Lung (tissue), 12 donors: ENCODE data around the gene CLECL1. TPM values are rescaled to one million over a fixed set of nuclear protein-coding genes. Genes with fewer than 3 reads are reported as not detected.
"Not testable (repeated sequence)": the region's sequence is repeated elsewhere in the genome, so short reads cannot be mapped to it uniquely, and the experiment has no call there.

ENCODE experiments used
- ATAC-seq: fragments of 200-7000 bp; cut with Tn5 transposase; one replicate; pipeline ENCODE4 v1.9.1; 2020; ENCODE audit warnings: moderate number of reproducible peaks; ENCODE audit not compliant: insufficient read depth, low FRiP score
- DNase-seq, 3 donors: peaks; one replicate each; pipeline ENCODE4 v3.0.0-alpha.2; 2013 to 2017
- H3K27ac ChIP-seq, 2 donors: one replicate each; pipeline ENCODE4 v1.5.1; 2013; ENCODE audit warnings: mild to moderate bottlenecking in 2 of 2, moderate library complexity in 2 of 2, control low read depth in 1 of 2, inconsistent platforms in 1 of 2, low read depth in 1 of 2, low read length in 1 of 2
- H3K27me3 ChIP-seq, 3 donors: one replicate each; pipeline ENCODE4 v1.5.1; 2013; ENCODE audit warnings: low read length in 2 of 3; ENCODE audit not compliant: control insufficient read depth in 3 of 3, insufficient read depth in 3 of 3
- H3K36me3 ChIP-seq, 4 donors: one replicate each; pipeline ENCODE4 v1.5.1; 2013; ENCODE audit warnings: low read length in 4 of 4, mild to moderate bottlenecking in 1 of 4, moderate library complexity in 1 of 4; ENCODE audit not compliant: control insufficient read depth in 4 of 4, insufficient read depth in 4 of 4
- H3K4me1 ChIP-seq, 5 donors: one replicate each; pipeline ENCODE4 v1.5.1; 2013; ENCODE audit warnings: low read length in 5 of 5, mild to moderate bottlenecking in 2 of 5, moderate library complexity in 1 of 5; ENCODE audit not compliant: control insufficient read depth in 5 of 5, insufficient read depth in 5 of 5
- H3K4me3 ChIP-seq: one replicate; pipeline ENCODE4 v1.5.1; 2013; ENCODE audit warnings: mild to moderate bottlenecking, control low read depth, moderate library complexity
- H3K9ac ChIP-seq, 2 donors: one replicate each; pipeline ENCODE4 v1.5.1; 2013; ENCODE audit warnings: low read length in 2 of 2, control low read depth in 1 of 2; ENCODE audit not compliant: insufficient read depth in 1 of 2
- H3K9me3 ChIP-seq, 4 donors: one replicate each; pipeline ENCODE4 v1.5.1; 2013; ENCODE audit warnings: low read length in 3 of 4, mild to moderate bottlenecking in 1 of 4, moderate library complexity in 1 of 4; ENCODE audit not compliant: control insufficient read depth in 4 of 4, insufficient read depth in 3 of 4
- WGBS, 2 donors: extraction: QIAGEN DNeasy Blood & Tissue Kit; methylation state at CpG; one replicate each; pipeline ENCODE4 v1.1.7; 2013; 5-methylcytosine and 5-hydroxymethylcytosine counted together
- polyA plus RNA-seq, 2 donors: library from polyadenylated mRNA; stranded (reverse); fragments of 200-250 nt; gene quantifications; one replicate each; pipeline ENCODE4 v1.2.1, GENCODE V29; 2013
- total RNA-seq, 2 donors: library from RNA; depleted of rRNA in 1 of 2; stranded (reverse); fragments of >200 nt in 1 of 2; gene quantifications; one replicate each; pipeline ENCODE4 v1.2.1, GENCODE V29; 2014 to 2021
- TF ChIP-seq, protein P1 (sequence below): IDR thresholded peaks from 2 replicates; pipeline ENCODE4 v1.5.1; 2012; ENCODE audit warnings: mild to moderate bottlenecking; ENCODE audit errors: control extremely low read depth, extremely low read depth
- donor health status: control.
- donor health status: control.
- donor health status: Bipolar disorder and iron deficiency.
- donor health status: healthy.
- donor health status: DM: yes; HTN: yes; CAD: no.

CLECL1 gene
- total and polyA plus RNA-seq, 4 donors = 0.72 to 2.1 (median 1.3) TPM

DNA sequence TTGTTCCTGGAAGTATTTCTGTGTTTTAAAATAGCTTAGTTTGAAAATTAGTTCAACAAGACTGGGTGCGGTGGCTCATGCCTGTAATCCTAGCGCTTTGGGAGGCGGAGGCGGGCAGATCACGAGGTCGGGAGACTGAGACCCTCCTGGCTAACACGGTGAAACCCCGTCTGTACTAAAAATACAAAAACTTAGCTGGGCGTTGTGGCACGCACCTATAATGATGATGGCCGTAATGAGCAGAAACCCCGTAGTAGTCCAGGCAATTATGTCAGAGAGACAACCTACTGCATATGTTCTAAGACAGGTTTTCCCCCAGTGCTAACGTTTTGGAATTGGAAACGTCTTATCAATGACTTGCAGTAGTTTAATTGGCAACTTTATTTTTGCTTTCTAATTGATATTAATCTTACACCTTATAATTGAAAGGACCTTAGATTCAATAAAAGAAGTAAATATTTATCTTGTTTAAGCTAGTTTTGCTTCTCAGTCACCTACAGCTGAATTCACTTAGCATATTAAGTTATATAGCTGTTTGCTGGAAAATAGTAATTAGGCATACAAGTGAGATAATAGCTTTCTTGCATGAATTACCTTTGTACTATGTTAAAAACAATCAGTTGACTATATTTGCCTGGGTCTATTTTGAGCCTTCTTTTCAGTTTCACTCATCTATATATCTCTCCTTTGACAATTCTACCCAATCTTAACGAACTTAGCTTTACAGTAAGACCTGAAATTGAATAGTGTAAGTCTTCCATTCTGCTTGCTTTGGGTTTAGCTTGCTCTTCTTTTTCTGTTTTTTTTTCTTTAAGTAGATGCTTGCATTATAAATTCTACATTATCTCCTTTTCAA lies 15.6 kb downstream of the CLECL1 start:
- H3K27ac ChIP-seq = no peak overlapping the region
- 95 to 96% methylated on average over 15 of the region's 15 CpGs for WGBS, 2 donors
- TF ChIP-seq, protein P1, sequence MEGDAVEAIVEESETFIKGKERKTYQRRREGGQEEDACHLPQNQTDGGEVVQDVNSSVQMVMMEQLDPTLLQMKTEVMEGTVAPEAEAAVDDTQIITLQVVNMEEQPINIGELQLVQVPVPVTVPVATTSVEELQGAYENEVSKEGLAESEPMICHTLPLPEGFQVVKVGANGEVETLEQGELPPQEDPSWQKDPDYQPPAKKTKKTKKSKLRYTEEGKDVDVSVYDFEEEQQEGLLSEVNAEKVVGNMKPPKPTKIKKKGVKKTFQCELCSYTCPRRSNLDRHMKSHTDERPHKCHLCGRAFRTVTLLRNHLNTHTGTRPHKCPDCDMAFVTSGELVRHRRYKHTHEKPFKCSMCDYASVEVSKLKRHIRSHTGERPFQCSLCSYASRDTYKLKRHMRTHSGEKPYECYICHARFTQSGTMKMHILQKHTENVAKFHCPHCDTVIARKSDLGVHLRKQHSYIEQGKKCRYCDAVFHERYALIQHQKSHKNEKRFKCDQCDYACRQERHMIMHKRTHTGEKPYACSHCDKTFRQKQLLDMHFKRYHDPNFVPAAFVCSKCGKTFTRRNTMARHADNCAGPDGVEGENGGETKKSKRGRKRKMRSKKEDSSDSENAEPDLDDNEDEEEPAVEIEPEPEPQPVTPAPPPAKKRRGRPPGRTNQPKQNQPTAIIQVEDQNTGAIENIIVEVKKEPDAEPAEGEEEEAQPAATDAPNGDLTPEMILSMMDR = no peak
- no peak overlapping the region for H3K9ac ChIP-seq
- H3K9me3 ChIP-seq = no peaks in the 10 kb centered on the region
- no peak for ATAC-seq
- no peak for DNase-seq
- H3K27me3 ChIP-seq = no peaks in the 10 kb centered on the region
- H3K4me1 ChIP-seq = peaks cover 0 to 14% (median 0%) of the 10 kb centered on the region in 5 donors
- H3K36me3 ChIP-seq = no peaks in the 10 kb centered on the region
- H3K4me3 ChIP-seq = no peak overlapping the region

DNA sequence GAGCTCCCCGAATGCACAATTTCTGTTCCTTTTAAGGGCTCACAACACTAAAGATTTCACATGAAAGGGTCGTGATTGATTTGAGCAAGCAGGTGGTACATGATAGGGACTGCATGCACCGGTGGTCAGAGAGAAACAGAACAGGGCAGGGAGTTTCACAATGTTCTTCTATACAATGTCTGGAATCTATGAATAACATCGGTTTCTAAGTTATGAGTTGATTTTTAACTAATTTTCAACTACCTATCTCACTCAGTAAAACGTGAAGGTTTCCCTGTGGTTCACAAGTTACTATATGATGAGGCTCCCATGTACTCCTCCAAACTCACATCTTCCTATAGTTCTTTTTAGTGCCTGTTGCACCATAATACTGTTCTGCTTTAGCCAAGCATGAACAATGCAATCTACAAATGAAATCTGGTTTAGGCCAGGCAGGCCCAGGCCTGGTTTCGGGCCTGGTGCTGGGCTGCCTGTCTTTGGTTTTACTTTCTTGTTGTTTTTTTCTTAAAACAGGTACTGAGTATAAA lies 19.8 kb downstream of the CLECL1 start:
- not testable (repeated sequence) for ATAC-seq, DNase-seq, H3K27me3 ChIP-seq, H3K9me3 ChIP-seq, H3K9ac ChIP-seq, H3K27ac ChIP-seq, H3K4me1 ChIP-seq, H3K36me3 ChIP-seq, H3K4me3 ChIP-seq
- 83 to 84% methylated on average over 6 of the region's 6 CpGs for WGBS, 2 donors

DNA sequence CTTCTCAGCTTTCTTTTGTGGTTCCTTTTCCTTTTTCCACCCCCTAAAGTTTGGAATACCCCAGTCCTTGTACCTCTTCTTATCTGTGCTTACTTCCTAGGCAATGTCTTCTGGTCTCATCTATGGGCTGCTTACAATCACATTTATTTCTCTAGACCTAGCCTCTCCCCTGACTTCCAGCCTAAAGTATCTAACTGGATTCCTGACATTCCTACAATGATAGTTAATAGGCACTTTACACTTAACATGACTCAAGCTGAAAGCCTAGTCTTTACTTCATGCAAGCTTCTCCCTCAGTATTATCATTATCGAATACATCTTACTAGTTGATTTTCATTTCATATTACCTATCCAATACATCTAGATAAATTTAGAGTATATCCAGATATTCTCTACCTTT lies 21.2 kb downstream of the CLECL1 start:
- Histone ChIP-seq H3K9me3 (no peaks in the 10 kb centered on the region), H3K4me3 (no peak overlapping the region), H3K27me3 (no peaks in the 10 kb centered on the region), H3K9ac (no peak overlapping the region), H3K4me1 (peaks cover 0 to 2% (median 0%) of the 10 kb centered on the region in 5 donors), H3K27ac (no peak overlapping the region), H3K36me3 (no peaks in the 10 kb centered on the region)
- no peak for ATAC-seq
- TF ChIP-seq, protein P1 = no peak
- 89 to 97% methylated on average over 1 of the region's 1 CpG for WGBS, 2 donors
- no peak for DNase-seq

DNA sequence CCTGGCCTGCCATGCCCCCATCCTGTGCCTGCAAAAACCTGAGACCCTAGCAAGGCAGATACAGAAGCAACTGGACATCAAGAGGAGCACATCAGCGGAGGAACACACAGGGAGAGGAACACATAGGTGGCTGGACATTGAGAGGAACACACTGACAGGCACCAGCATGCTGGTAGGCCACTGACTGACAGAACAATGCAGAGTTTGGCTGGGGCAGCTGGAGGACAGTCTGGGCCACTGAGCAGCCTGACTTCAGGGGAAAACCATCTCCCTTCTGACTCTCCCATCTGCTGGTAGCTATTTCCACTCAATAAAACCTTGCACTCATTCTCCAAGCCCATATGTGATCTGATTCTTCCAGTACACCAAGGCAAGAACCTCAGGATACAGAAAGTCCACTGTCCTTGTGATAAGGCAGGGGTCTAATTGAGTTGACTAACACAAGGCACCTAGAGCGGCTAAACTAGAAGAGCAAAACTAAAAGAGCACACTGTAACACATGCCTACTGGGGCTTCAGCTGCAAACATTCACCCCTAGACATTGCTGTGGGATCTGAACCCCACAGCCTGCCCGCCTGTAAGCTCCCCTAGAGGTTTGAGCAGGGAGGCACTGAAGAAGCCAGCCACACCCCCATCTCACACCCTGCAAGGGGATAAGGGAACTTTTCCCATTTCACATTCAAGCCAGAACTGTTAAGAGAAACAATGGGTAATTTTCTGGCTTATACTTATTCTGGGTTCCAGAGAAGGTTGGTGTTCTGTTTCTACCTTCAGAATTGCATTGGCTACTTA lies 22.1 kb downstream of the CLECL1 start:
- peaks cover 0 to 2% (median 0%) of the 10 kb centered on the region in 5 donors for H3K4me1 ChIP-seq
- TF ChIP-seq, protein P1 = no peak
- H3K4me3 ChIP-seq = no peak overlapping the region
- DNase-seq (no peak), ATAC-seq (no peak)
- H3K36me3 ChIP-seq = no peaks in the 10 kb centered on the region
- H3K9me3 ChIP-seq = no peaks in the 10 kb centered on the region
- WGBS, 2 donors = 94 to 98% methylated on average over 3 of the region's 3 CpGs
- no peak overlapping the region for H3K9ac ChIP-seq
- H3K27me3 ChIP-seq = no peaks in the 10 kb centered on the region
- no peak overlapping the region for H3K27ac ChIP-seq
